Stimulated activated CD8-positive, alpha-beta memory T cell treated with anti-CD3 and anti-CD28 coated beads, Interleukin-2, amount 100 ng/mL, for 48 hours (primary cell): ENCODE measurements around the gene CACNA1A.

Source experiments
- DNase-seq, 2 donors: peaks; one replicate each; pipeline ENCODE4 v3.0.0-alpha.2; 2020; ENCODE audit warnings: low read depth in 2 of 2

CACNA1A gene

DNA sequence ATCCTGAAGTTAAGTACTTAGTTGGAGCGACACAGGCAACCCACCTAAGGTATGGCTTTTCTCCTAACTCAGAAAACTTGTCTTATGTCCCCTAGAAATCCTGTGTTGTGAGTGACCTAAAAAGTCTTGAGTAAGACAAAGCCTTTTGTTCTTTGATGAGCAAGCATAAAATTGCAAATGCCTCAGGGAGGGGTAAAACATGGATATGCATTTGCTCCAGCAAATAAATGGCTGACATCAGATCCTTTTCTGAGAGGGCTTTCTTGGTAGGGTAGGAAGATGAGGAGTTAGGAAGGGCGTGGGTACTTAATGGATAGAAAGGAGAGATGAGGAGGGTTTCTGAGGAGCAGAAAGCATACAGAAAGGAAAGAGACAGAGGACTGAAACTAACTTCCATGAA, 192.4 kb downstream of the CACNA1A start:
- no peak for DNase-seq

GRCh38 chr19:13309864-13310263, 196.4 kb downstream of the CACNA1A start:
- no peak for DNase-seq

- no peak for DNase-seq
Observed at GRCh38 chr19:13303381-13304129, 202.7 kb downstream of the CACNA1A start.

DNA sequence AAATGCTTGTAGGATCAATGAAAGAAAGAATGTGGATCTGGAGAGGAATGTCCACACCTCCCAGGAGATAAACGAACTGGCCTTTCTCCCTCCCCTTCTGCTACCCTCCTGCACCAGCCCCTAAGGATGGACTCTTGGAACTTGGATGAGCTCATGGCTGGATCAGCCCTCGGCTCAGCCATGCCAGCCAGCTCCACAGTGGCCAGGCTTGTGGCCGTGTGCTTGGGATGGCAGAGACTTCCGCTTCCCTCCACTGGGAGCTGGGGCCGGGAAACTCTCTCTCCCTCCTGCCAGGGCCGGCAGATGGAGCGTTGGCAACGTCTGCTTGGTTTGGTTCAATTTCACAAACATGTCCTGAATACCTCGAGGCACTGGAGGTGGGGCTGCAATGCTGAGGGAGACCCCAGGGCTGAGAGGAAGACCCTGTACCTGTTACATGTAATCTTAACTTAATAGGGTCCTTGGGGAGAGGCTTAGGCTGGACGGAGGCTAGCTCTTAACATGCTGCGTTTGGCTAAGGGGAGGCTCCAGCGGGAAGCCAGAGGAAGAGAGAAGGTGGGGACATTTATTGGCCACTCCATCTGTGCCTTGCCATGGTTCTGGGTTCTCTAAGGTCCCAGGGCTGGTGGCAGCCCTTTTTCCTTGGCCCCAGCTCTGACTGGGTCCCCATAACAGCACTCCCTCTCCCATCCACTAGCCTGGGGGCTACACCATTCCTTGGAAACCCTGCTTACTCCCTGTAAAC, 203.6 kb downstream of the CACNA1A start:
- no peak for DNase-seq

DNA sequence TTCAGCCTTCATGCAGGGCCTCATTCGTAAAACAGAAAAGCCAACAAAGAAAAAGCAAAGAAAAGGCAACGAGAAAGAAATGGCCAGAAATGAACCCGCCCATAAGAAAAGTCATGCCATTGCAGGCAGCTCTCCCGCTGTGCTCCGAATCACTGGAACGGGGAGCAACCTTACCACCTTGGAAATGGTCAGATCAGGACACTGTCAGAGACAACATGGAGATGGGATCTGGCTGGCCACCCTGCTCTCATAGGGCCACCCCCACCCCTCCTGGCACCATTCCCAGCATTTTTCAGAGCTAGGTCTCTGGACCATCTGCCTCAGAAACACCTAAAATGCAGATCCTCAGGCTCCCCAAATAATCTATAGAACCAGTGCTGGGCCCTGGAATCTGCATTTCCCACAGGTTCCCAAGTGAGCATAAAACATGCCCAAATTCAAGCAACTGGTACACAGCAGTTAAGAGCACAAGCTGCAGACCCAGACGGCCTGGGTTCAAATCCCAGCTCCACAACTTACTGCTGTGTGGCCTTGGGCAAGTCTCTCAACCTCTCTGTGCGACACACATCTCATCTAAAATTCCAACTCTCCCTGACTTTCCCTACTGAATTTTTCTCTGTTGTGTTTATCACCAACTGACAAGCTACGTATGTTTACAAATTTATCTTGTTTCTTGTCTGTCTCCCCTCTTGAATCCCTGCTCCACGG, 204.5 kb downstream of the CACNA1A start:
- no peak for DNase-seq

DNA sequence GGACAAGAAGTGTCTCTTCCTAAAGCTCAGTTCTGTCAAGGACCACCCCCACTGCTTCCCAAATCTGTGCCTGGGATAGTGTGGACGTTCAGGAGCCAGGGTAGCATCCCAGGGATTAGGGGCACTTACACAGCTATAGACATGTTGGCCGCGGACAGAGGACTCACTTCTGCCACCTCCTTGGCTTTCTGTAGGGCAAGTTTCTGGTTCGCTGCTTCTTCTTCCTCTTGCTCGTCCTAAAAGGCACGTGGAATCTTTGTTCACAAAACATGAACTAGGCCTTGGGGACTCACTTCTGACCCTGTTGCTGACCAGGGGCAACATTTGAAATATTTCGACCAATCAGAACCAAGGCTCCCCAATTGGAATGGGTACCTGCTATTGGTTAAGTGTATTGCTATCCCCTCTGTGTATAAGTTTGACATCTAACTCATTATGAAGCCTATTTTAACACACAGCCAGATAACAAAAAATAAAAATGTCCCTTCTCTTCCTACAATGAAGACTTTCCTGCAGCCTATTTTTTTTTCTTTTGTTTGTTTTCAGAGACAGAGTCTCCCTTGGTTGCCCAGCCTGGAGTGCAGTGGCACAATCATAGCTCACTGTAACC, 205.8 kb downstream of the CACNA1A start:
- no peak for DNase-seq

GRCh38 chr19:13299838-13300237, 206.4 kb downstream of the CACNA1A start:
- DNase-seq, result no peak

GRCh38 chr19:13298565-13299481, 207.5 kb downstream of the CACNA1A start:
- no peak for DNase-seq

DNA sequence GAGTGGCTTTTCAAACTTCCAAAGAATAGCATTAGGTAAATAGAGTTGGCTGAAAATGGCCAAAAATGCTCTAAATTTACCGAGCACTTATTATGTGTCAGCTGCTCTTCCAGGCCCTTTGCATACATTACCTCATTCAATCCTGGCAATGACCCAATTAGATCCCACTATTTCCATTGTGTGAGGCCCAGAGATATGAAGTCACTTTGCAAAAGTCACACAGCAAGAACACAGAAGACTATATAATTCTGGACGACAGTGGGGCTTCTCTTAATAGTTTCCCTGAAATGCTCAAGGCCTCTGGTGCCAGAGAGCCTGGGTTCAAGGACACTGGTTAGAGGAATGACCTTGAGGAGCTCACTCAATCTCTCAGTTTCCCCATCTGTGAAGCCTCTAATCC, 209.3 kb downstream of the CACNA1A start:
- DNase-seq, result no peak

GRCh38 chr19:13294812-13295567, 211.3 kb downstream of the CACNA1A start:
- no peak for DNase-seq

DNA sequence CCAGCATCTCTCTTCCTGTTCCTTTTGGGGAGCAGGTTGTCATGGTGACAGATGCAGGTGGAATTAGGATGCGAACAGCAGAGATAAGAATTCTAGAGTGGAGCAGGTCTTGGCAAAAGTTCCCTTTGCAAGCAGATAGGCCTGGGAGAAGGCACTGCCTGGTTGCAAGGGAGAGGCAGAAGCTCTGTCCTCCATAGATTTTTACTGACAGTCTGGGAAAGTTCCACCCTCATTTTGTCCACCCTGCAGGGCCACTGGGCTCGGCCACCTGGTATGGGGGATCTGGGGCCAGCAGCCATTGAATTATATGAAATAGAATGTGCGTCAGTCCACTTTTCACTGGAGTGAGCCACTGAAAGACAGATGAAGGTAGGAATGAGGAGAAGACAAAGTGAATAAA, 214.4 kb downstream of the CACNA1A start:
- no peak for DNase-seq

DNA sequence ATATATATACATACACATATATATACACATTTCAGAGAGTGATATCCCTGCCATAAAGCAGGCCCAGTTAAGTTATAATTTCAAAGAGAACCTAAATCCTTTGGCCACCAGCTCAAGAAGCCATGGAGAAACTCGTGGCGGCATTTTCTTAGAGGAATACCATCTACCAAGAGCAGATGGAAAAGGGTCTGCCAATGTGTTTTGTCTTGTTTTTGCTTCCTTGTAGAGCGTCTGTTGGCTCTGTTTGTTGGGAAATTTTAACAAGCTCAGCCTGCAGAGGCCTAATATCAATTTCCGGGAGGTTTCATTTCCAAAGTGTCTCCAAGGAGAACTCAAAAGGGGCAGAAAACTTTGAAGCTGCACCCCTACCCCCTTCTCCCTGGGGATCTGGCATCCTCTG, 215.5 kb downstream of the CACNA1A start:
- no peak for DNase-seq

GRCh38 chr19:13289295-13289694, 217.0 kb downstream of the CACNA1A start:
- DNase-seq, result no peak

- DNase-seq, result no peak
Observed at GRCh38 chr19:13286195-13286985, 219.9 kb downstream of the CACNA1A start.

DNA sequence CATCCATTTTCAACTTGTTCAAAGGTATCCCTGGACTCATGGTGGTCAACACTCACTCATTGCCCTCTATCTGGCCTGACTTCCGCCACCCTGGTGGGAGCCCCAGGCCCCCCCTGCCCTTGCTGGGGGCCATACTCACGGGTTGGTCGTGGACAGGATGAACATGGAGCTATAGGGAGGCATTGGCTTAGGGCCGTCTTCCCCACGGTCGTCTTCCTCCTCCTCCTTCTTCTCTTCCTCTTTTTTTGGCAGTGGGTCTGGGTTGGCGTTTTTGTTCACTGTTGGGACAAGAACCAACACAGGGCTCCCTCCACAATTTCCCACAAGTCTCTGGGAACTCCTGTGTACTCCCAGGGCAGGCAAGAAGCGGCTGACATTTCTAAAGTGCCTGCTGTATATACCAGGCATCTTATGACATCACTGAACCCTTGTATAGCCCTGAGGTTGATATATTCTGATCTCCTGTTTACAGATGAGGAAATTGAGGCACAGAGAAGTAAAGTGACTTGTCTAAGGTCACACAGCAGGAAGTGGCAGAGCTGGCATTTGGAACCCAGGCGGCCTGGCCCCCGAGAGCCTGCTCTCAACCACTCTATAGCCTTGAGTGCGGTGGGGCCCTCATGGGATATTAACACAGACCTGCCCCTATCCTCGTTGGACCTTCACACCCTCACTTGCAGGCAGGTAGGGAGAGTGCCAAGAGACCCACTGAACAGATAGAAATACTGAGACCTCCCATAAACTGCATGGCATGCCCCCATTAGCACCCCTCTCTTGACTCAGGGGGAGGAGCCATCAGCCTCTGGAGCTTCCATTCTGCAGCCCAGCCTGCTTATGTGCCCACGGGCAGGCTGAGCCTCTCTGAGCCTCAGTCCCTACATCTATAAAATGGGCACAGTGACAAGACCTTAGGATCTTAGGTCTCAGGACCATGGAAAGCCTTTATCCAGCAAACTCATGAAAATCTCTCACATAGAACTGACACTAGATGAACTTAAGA, 221.1 kb downstream of the CACNA1A start:
- DNase-seq, result no peak

- DNase-seq, result no peak
Observed at GRCh38 chr19:13283871-13284270, 222.4 kb downstream of the CACNA1A start.

GRCh38 chr19:13282486-13283065, 223.7 kb downstream of the CACNA1A start:
- no peak for DNase-seq
